Neuron (in vitro differentiated cells): Measurements from ENCODE around the gene THADA.
"Not testable (repeated sequence)": the region's sequence is repeated elsewhere in the genome, so short reads cannot be mapped to it uniquely, and the experiment has no call there.

Experiments
- H2AFZ ChIP-seq: one replicate; pipeline ENCODE4 v1.6.1; 2013; ENCODE audit warnings: low read depth, mild to moderate bottlenecking, inconsistent platforms, low read length, moderate library complexity
- H3K27me3 ChIP-seq: one replicate; pipeline ENCODE4 v1.6.1; 2013; ENCODE audit warnings: low read length; ENCODE audit not compliant: insufficient read depth
- H3K36me3 ChIP-seq: one replicate; pipeline ENCODE4 v1.6.1; 2013; ENCODE audit warnings: low read length; ENCODE audit not compliant: insufficient read depth
- H3K4me1 ChIP-seq: one replicate; pipeline ENCODE4 v1.6.1; 2013; ENCODE audit warnings: low read length; ENCODE audit not compliant: insufficient read depth
- H3K4me3 ChIP-seq: 2 replicates; pipeline ENCODE4 v1.5.1; 2013; ENCODE audit warnings: mild to moderate bottlenecking, low read length, moderate library complexity
- H3K9me3 ChIP-seq: one replicate; pipeline ENCODE4 v1.6.1; 2013; ENCODE audit warnings: low read length

Gene THADA

GRCh38 chr2:43576981-43577892 is 18.6 kb downstream of the THADA start:
- Histone ChIP-seq H3K4me1 (no peaks in the 10 kb centered on the region), H3K27me3 (no peaks in the 10 kb centered on the region), H3K36me3 (peaks cover 47% of the 10 kb centered on the region), H3K9me3 (no peaks in the 10 kb centered on the region), H2AFZ (no peak overlapping the region), H3K4me3 (no peak overlapping the region)

GRCh38 chr2:43572244-43572643 is 23.6 kb downstream of the THADA start:
- Histone ChIP-seq H3K27me3 (no peaks in the 10 kb centered on the region), H2AFZ (no peak overlapping the region), H3K4me3 (no peak overlapping the region), H3K9me3 (no peaks in the 10 kb centered on the region), H3K4me1 (no peaks in the 10 kb centered on the region), H3K36me3 (peaks cover 58% of the 10 kb centered on the region)

- Histone ChIP-seq H3K4me1 (no peaks in the 10 kb centered on the region), H3K9me3 (no peaks in the 10 kb centered on the region), H3K27me3 (no peaks in the 10 kb centered on the region), H3K4me3 (no peak overlapping the region), H3K36me3 (peaks cover 48% of the 10 kb centered on the region), H2AFZ (no peak overlapping the region)
Measured at GRCh38 chr2:43569921-43570320, 25.9 kb downstream of the THADA start.

GRCh38 chr2:43568228-43568627 is 27.6 kb downstream of the THADA start:
- Histone ChIP-seq H3K9me3 (no peaks in the 10 kb centered on the region), H2AFZ (no peak overlapping the region), H3K4me1 (no peaks in the 10 kb centered on the region), H3K36me3 (peaks cover 47% of the 10 kb centered on the region), H3K4me3 (no peak overlapping the region), H3K27me3 (no peaks in the 10 kb centered on the region)

GRCh38 chr2:43566461-43566729 is 29.4 kb downstream of the THADA start:
- H3K36me3 ChIP-seq: peaks cover 31% of the 10 kb centered on the region
- H3K4me3 ChIP-seq: no peak overlapping the region
- no peaks in the 10 kb centered on the region for H3K9me3 ChIP-seq
- no peaks in the 10 kb centered on the region for H3K27me3 ChIP-seq
- no peak overlapping the region for H2AFZ ChIP-seq
- H3K4me1 ChIP-seq: no peaks in the 10 kb centered on the region

- Histone ChIP-seq H3K4me3 (no peak overlapping the region), H3K36me3 (peaks cover 32% of the 10 kb centered on the region), H3K27me3 (no peaks in the 10 kb centered on the region)
Measured at GRCh38 chr2:43563679-43564078, 32.2 kb downstream of the THADA start.

GRCh38 chr2:43560231-43560547 is 35.6 kb downstream of the THADA start:
- Histone ChIP-seq H3K27me3 (no peaks in the 10 kb centered on the region), H2AFZ (no peak overlapping the region), H3K4me1 (no peaks in the 10 kb centered on the region), H3K9me3 (no peaks in the 10 kb centered on the region), H3K36me3 (peaks cover 36% of the 10 kb centered on the region), H3K4me3 (no peak overlapping the region)

More at GRCh38 chr2:43563679-43564078, 32.2 kb downstream of the THADA start:
- H2AFZ ChIP-seq: no peak overlapping the region
- no peaks in the 10 kb centered on the region for H3K9me3 ChIP-seq
- no peaks in the 10 kb centered on the region for H3K4me1 ChIP-seq

GRCh38 chr2:43559391-43560230 is 36.2 kb downstream of the THADA start:
- Histone ChIP-seq H2AFZ (no peak overlapping the region), H3K9me3 (no peaks in the 10 kb centered on the region), H3K27me3 (no peaks in the 10 kb centered on the region), H3K4me3 (no peak overlapping the region), H3K4me1 (no peaks in the 10 kb centered on the region), H3K36me3 (peaks cover 33% of the 10 kb centered on the region)

GRCh38 chr2:43557196-43557595 is 38.6 kb downstream of the THADA start:
- H3K4me1 ChIP-seq: no peaks in the 10 kb centered on the region
- H2AFZ ChIP-seq: no peak overlapping the region
- H3K36me3 ChIP-seq: peaks cover 35% of the 10 kb centered on the region
- H3K27me3 ChIP-seq: no peaks in the 10 kb centered on the region
- no peaks in the 10 kb centered on the region for H3K9me3 ChIP-seq
- H3K4me3 ChIP-seq: no peak overlapping the region

- Histone ChIP-seq H3K4me3 (no peak overlapping the region), H2AFZ (no peak overlapping the region), H3K4me1 (no peaks in the 10 kb centered on the region), H3K36me3 (peaks cover 39% of the 10 kb centered on the region), H3K9me3 (no peaks in the 10 kb centered on the region), H3K27me3 (no peaks in the 10 kb centered on the region)
Measured at GRCh38 chr2:43556256-43556655, 39.6 kb downstream of the THADA start.

GRCh38 chr2:43553341-43553855 is 42.4 kb downstream of the THADA start:
- H3K36me3 ChIP-seq: peaks cover 35% of the 10 kb centered on the region
- no peaks in the 10 kb centered on the region for H3K27me3 ChIP-seq
- H2AFZ ChIP-seq: no peak overlapping the region
- H3K9me3 ChIP-seq: peaks cover 7% of the 10 kb centered on the region
- H3K4me1 ChIP-seq: no peaks in the 10 kb centered on the region
- H3K4me3 ChIP-seq: no peak overlapping the region

- Histone ChIP-seq H2AFZ (no peak overlapping the region), H3K9me3 (peaks cover 7% of the 10 kb centered on the region), H3K36me3 (peaks cover 32% of the 10 kb centered on the region), H3K4me3 (no peak overlapping the region), H3K27me3 (no peaks in the 10 kb centered on the region), H3K4me1 (no peaks in the 10 kb centered on the region)
Measured at GRCh38 chr2:43551990-43552389, 43.8 kb downstream of the THADA start.

- H3K36me3 ChIP-seq: peaks cover 19% of the 10 kb centered on the region
- H3K4me3 ChIP-seq, H3K9me3 ChIP-seq, H2AFZ ChIP-seq, H3K27me3 ChIP-seq, H3K4me1 ChIP-seq: not testable (repeated sequence)
Measured at GRCh38 chr2:43548381-43548780, 47.5 kb downstream of the THADA start.
